PC-9 (cell line): ENCODE data around the gene DCLK3. TPM values are rescaled to one million over a fixed set of nuclear protein-coding genes. Genes with fewer than 3 reads are reported as not detected.

Experiments
- BruUV-seq: library from RNA; stranded (reverse); fragments of 400-500 nt; replicated peaks from 2 replicates; lab custom pipeline; 2021; lab: Mats Ljungman, UMichigan
- CTCF ChIA-PET: fragments of 300-600 bp; sonication (Branson Sonifier 250); formaldehyde crosslinking; loops from one replicate; lab custom pipeline; 2022; ENCODE audit warnings: antibody characterized with exemption; lab: Charles Lee
- POLR2A ChIA-PET: fragments of 300-600 bp; sonication (Branson Sonifier 250); formaldehyde crosslinking; loops from one replicate; lab custom pipeline; 2022; ENCODE audit warnings: antibody characterized with exemption; ENCODE audit not compliant: unreplicated experiment; lab: Charles Lee
- DNase-seq, 2 experiments: peaks; one replicate each; pipeline versions ENCODE4 v3.0.0 to v3.0.0-alpha.2; 2015 to 2022; ENCODE audit warnings: mixed read lengths in 1 of 2
- H2AFZ ChIP-seq: fragments of 200-600 bp; sonication (generic); 2 replicates; pipeline ENCODE4 v1.8.1; 2017; ENCODE audit warnings: antibody characterized with exemption
- H3F3A ChIP-seq: fragments of 200-600 bp; sonication (generic); 2 replicates; pipeline ENCODE4 v1.8.1; 2017; ENCODE audit warnings: antibody characterized with exemption, mild to moderate bottlenecking, low read depth; ENCODE audit not compliant: insufficient read depth
- H3K27ac ChIP-seq: fragments of 200-600 bp; sonication (generic); 2 replicates; pipeline ENCODE4 v1.6.1; 2016; ENCODE audit warnings: mixed run types
- H3K27me3 ChIP-seq: fragments of 200-600 bp; sonication (generic); 2 replicates; pipeline ENCODE4 v1.6.1; 2016; ENCODE audit warnings: low read depth, mixed run types; ENCODE audit not compliant: insufficient read depth
- H3K36me3 ChIP-seq: fragments of 200-600 bp; sonication (generic); 2 replicates; pipeline ENCODE4 v1.6.1; 2016; ENCODE audit warnings: low read depth, mixed run types
- H3K4me1 ChIP-seq: fragments of 200-600 bp; sonication (generic); replicated peaks from 2 replicates; pipeline ENCODE4 v1.6.1; 2016; ENCODE audit warnings: mixed run types; ENCODE audit not compliant: insufficient read depth
- H3K4me2 ChIP-seq: fragments of 200-600 bp; sonication (generic); 2 replicates; pipeline ENCODE4 v1.6.1; 2017; ENCODE audit warnings: mixed run types
- H3K4me3 ChIP-seq: fragments of 200-600 bp; sonication (generic); 2 replicates; pipeline ENCODE4 v1.6.1; 2016; ENCODE audit warnings: mixed run types
- H3K79me2 ChIP-seq: fragments of 200-600 bp; sonication (generic); 2 replicates; pipeline ENCODE4 v1.6.1; 2017; ENCODE audit warnings: low read depth, mixed run types
- H3K9me2 ChIP-seq: fragments of 200-600 bp; sonication (generic); 2 replicates; pipeline ENCODE4 v1.8.1; 2017; ENCODE audit warnings: mild to moderate bottlenecking; ENCODE audit not compliant: insufficient read depth
- H3K9me3 ChIP-seq: fragments of 200-600 bp; sonication (generic); 2 replicates; pipeline ENCODE4 v1.8.1; 2016; ENCODE audit warnings: low read depth; ENCODE audit not compliant: insufficient read depth
- H4K20me1 ChIP-seq: fragments of 200-600 bp; sonication (generic); 2 replicates; pipeline ENCODE4 v1.8.1; 2017; ENCODE audit not compliant: insufficient read depth
- CTCF ChIP-seq: fragments of 200-600 bp; sonication (generic); conservative IDR thresholded peaks from 2 replicates; pipeline ENCODE4 v1.6.1; 2017; ENCODE audit warnings: mixed run types, antibody characterized with exemption, mild to moderate bottlenecking, moderate library complexity
- EZH2 ChIP-seq: fragments of 200-600 bp; sonication (generic); IDR thresholded peaks from 2 replicates; pipeline ENCODE4 v1.8.0; 2017; ENCODE audit warnings: antibody characterized with exemption, low read depth
- intact Hi-C: fragments of 100-400 bp; cut with micrococcal nuclease; formaldehyde crosslinking; loops from one replicate; pipeline ENCODE4 v1.10.0; 2022; ENCODE audit not compliant: unreplicated experiment
- total RNA-seq: library from RNA; stranded (reverse); gene quantifications from 2 replicates; pipeline ENCODE4 v1.2.3, GENCODE V29; 2021

Gene DCLK3
- total RNA-seq, 1 experiment from 2014 or later: not detected

GRCh38 chr3:36786921-36787890 lies 22.9 kb upstream of the DCLK3 start:
- no peaks in the 10 kb centered on the region for H3K4me1 ChIP-seq
- ChIA-PET POLR2A (interaction anchor here (0.6 kb wide), 1 partner anchor 202 kb away, joined by 14 read pairs; no protein-coding TSS in a partner anchor), CTCF (no interaction called here)
- no peaks in the 10 kb centered on the region for H3K27me3 ChIP-seq
- H3K79me2 ChIP-seq: no peaks in the 10 kb centered on the region
- BruUV-seq: no TSS peak
- no peak overlapping the region for H3K27ac ChIP-seq
- H3K4me3 ChIP-seq: no peak overlapping the region
- no peaks in the 10 kb centered on the region for H4K20me1 ChIP-seq
- intact Hi-C loops: no loop called here
- H3K4me2 ChIP-seq: no peak overlapping the region
- no peaks in the 10 kb centered on the region for H3K36me3 ChIP-seq
- TF ChIP-seq CTCF (no peak), EZH2 (no peak)
- H3F3A ChIP-seq: no peaks in the 10 kb centered on the region
- no peak overlapping the region for H2AFZ ChIP-seq
- no peaks in the 10 kb centered on the region for H3K9me2 ChIP-seq
- no peaks in the 10 kb centered on the region for H3K9me3 ChIP-seq
- no peak for DNase-seq

- no peak overlapping the region for H3K27ac ChIP-seq
- no peaks in the 10 kb centered on the region for H3K4me1 ChIP-seq
- H3K9me3 ChIP-seq: no peaks in the 10 kb centered on the region
- ChIA-PET POLR2A (no interaction called here), CTCF (no interaction called here)
- DNase-seq: no peak
- no peaks in the 10 kb centered on the region for H4K20me1 ChIP-seq
- no peak overlapping the region for H3K4me2 ChIP-seq
- H3K4me3 ChIP-seq: no peak overlapping the region
- no peaks in the 10 kb centered on the region for H3K9me2 ChIP-seq
- TF ChIP-seq CTCF: no peak
- TF ChIP-seq EZH2: no peak
- BruUV-seq: no TSS peak
- H2AFZ ChIP-seq: no peak overlapping the region
- H3K36me3 ChIP-seq: no peaks in the 10 kb centered on the region
- no peaks in the 10 kb centered on the region for H3K27me3 ChIP-seq
- no peaks in the 10 kb centered on the region for H3F3A ChIP-seq
- intact Hi-C loops: no loop called here
- no peaks in the 10 kb centered on the region for H3K79me2 ChIP-seq
Observed at GRCh38 chr3:36784138-36784635, 19.8 kb upstream of the DCLK3 start.

- CTCF ChIA-PET: no interaction called here
- intact Hi-C loops: no loop called here
- no peaks in the 10 kb centered on the region for H3F3A ChIP-seq
Observed at GRCh38 chr3:36777424-36778218, 13.3 kb upstream of the DCLK3 start.

More at GRCh38 chr3:36777424-36778218, 13.3 kb upstream of the DCLK3 start:
- no peak for DNase-seq
- TF ChIP-seq CTCF: no peak
- TF ChIP-seq EZH2: no peak
- H3K27ac ChIP-seq: no peak overlapping the region
- POLR2A ChIA-PET: interaction anchor here (0.6 kb wide), 1 partner anchor 15 kb away, joined by 3 read pairs; no protein-coding TSS in a partner anchor
- no peaks in the 10 kb centered on the region for H3K9me3 ChIP-seq
- no peak overlapping the region for H2AFZ ChIP-seq
- H3K9me2 ChIP-seq: no peaks in the 10 kb centered on the region
- H3K4me2 ChIP-seq: no peak overlapping the region
- H3K27me3 ChIP-seq: no peaks in the 10 kb centered on the region
- H3K4me3 ChIP-seq: no peak overlapping the region
- no peaks in the 10 kb centered on the region for H4K20me1 ChIP-seq
- no peaks in the 10 kb centered on the region for H3K79me2 ChIP-seq
- H3K4me1 ChIP-seq: no peaks in the 10 kb centered on the region
- BruUV-seq: no TSS peak
- H3K36me3 ChIP-seq: no peaks in the 10 kb centered on the region
